Epithelial cell of esophagus (primary cell): ENCODE data around the gene KRT33B.

Experiments
- DNase-seq: peaks from one replicate; pipeline ENCODE4 v3.0.0; 2010; ENCODE audit warnings: low read depth
- H3K4me3 ChIP-seq: 2 replicates; pipeline ENCODE4 v1.5.1; 2011; ENCODE audit warnings: mild to moderate bottlenecking, low read length, control low read depth
- TF ChIP-seq, protein P1 (sequence below): IDR thresholded peaks from 2 replicates; pipeline ENCODE4 v1.5.1; 2011; ENCODE audit warnings: low read depth, mild to moderate bottlenecking, low read length, control low read depth, inconsistent platforms; ENCODE audit not compliant: insufficient read depth; ENCODE audit errors: missing control alignments

Gene KRT33B

DNA sequence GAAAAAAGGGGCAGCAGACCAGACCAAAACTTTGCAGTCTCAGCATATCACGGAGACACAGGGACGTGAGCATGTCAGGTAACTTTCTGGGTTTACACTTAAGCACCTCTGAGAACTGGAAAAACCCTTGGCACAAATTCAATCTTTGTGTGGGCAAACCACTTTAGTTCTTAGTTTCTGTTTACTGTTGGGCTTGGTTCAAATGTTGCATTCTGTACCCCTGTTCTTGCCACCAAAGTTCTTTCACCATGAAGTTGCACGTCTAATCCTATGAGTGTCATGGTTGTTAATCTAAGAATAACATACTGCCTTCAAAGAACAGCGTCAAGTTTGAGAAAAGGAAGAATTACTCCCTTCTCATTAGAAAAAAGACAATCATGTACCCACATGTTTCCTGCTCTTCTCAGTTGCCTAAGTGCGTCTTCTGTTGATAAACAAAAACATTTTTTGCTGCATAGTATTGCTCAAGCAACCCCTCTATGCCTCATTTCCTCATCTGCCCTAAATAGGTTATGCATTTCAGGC, 30.6 kb downstream of the KRT33B start:
- H3K4me3 ChIP-seq, result no peak overlapping the region
- TF ChIP-seq, protein P1, sequence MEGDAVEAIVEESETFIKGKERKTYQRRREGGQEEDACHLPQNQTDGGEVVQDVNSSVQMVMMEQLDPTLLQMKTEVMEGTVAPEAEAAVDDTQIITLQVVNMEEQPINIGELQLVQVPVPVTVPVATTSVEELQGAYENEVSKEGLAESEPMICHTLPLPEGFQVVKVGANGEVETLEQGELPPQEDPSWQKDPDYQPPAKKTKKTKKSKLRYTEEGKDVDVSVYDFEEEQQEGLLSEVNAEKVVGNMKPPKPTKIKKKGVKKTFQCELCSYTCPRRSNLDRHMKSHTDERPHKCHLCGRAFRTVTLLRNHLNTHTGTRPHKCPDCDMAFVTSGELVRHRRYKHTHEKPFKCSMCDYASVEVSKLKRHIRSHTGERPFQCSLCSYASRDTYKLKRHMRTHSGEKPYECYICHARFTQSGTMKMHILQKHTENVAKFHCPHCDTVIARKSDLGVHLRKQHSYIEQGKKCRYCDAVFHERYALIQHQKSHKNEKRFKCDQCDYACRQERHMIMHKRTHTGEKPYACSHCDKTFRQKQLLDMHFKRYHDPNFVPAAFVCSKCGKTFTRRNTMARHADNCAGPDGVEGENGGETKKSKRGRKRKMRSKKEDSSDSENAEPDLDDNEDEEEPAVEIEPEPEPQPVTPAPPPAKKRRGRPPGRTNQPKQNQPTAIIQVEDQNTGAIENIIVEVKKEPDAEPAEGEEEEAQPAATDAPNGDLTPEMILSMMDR, result no peak
- DNase-seq, result peak; percentile 94

DNA sequence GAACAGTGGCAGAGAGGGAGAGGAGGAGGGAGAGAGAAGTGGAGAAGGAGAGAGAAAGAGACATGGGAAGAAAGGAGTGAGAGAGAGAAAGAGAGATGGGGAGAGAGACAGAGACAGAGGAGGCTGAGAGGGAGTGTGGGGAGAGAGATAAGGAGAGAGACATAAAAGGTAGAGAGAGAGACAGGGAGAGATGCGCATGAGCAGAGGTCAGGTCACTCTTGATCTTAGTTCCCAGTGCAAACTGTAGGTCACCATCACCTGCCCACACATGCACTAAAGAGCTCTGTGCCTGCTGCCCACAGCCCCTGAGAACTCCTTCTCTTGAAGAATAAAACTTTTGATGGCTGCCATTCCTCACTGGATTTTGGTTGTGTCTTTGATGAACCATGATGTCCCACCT, 33.9 kb downstream of the KRT33B start:
- H3K4me3 ChIP-seq, result no peak overlapping the region
- TF ChIP-seq, protein P1, result no peak
- DNase-seq, result no peak

DNA sequence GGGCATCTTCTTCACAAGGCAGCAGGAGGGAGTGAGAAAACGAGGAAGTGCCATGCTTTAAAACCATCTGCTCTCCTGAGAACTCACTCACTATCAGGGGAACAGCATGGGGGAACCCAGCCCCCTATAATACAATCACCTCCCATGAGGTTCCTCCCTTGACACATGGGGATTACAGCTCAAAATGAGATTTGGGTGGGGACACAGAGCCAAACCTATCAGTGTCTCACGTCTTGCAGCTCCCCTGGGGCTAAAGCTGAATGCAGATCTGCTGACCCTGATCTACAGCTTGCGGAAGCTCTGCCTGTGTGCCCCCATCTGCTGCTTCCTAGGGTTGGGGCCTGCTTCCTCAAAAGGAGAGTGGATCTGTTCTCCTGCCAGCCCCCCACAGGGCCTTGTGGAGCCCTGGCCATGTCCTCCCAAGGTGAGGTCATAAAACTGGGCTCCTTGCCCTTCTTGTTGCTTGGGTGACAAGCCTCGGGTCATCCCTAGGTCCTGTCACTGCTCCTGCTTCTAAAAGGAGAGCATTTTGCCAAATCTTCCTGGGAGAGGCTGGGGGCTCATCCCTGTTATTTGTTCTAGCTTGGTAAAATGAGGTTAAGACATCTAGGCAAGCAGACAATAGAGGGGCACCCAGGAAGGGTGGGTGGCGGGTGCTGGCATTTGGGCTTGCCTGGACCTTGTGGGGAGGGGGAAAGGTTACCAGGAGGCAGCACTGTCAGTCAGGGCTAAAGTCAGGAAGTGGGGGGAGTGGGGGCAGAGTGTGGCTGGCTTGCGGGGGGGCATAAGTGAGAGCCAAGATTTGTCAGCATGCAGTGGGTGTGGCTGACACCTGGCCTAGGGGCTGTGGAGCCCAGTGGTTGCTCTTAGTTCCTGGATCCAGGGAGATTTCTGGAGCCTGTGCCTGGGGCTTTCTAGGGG, 35.0 kb downstream of the KRT33B start:
- TF ChIP-seq, protein P1, result no peak
- DNase-seq, result no peak
- H3K4me3 ChIP-seq, result no peak overlapping the region

DNA sequence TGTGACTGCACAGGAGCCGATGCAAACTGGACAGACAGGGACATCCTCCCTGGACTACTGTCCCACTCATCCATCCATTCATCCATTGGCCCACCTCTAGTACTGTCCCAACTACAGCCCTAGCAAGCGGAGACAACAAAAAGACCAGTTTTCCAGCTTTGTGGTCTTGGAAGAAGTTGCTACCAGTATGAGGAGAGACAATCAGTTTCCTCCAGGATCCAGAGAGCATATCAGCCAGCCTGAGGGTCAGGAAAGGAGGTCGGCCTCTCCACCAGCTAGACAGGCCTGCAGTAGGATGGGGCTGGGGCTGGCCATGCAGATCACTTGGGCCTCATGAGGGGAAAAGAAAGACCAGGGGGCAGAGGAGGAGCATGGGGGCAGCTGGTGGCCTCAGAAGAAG, 35.8 kb downstream of the KRT33B start:
- DNase-seq, result no peak
- no peak overlapping the region for H3K4me3 ChIP-seq
- TF ChIP-seq, protein P1, result no peak

DNA sequence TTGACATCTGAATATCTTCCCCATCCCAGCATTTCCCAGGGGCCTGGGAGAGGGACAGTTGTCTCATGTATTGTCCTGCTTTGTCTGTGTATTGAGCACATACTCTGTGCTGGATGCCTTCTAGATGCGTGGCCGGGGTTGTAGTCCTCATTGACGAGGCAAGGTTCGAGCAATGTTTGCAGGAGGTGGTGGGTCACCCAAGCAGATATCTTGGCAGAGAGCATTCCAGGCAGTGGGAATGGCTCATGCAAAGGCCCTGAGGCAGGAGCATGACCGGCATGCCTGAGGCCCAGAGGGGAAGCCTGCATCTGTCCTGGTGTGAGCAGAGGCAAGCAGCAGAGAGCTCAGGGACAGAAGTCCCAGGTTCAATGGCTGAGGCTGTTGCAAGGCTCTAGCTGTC, 36.5 kb downstream of the KRT33B start:
- TF ChIP-seq, protein P1, result no peak
- no peak for DNase-seq

DNA sequence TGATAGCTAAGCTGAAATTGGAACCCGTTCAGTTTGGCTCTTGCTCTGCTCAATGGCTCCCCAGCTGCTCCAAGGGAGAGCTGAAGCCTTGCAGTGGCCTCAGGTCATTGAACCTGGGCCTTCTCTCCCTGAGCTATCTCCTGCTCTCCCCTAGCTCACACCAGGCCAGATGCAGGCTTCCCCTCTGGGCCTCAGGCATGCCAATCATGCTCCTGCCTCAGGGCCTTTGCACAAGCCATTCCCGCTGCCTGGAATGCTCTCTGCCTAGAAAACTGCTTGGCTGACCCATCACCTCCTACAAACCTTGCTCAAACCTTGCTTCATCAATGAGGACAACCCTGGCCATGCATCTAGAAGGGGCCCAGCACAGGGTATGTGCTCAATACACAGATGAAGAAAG, 37.4 kb downstream of the KRT33B start:
- no peak overlapping the region for H3K4me3 ChIP-seq
- TF ChIP-seq, protein P1, result no peak
- DNase-seq, result no peak

More for the DNA sequence above, 36.5 kb downstream of the KRT33B start:
- no peak overlapping the region for H3K4me3 ChIP-seq
